ENCODE data around the gene USP49. TPM values are rescaled to one million over a fixed set of nuclear protein-coding genes. Genes with fewer than 3 reads are reported as not detected.

Gene USP49
- polyA plus RNA-seq, 10 donors: 3.4 to 7.8 (median 5.2) TPM

DNA sequence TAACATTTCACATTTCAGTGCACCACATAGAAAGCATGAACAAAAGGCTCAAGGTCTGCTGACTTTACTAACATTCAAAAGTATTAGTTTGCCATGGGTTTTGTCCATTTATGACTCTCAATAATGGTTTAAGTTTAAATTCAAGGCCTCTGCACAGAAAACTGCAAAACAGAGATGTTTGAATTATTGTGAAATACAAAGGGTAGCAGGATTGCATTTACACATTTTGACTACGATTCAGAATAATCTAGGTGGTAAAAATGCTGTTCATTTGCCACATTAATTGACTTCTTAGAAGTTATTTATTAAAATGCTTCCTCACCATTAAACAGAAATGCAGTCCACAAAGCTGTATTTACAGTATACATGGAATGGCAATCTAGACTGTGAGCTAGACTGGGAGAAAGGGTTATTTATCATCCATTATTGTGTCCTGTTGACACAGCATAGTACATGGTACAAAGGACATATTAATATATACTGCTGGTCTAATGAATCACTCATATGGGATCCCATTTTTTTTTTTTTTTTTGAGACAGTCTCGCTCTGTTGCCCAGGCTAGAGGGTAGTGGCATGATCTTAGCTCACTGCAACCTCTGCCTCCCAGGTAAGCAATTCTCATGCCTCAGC is 18.0 kb downstream of the USP49 start:
- DNase-seq: no peak

DNA sequence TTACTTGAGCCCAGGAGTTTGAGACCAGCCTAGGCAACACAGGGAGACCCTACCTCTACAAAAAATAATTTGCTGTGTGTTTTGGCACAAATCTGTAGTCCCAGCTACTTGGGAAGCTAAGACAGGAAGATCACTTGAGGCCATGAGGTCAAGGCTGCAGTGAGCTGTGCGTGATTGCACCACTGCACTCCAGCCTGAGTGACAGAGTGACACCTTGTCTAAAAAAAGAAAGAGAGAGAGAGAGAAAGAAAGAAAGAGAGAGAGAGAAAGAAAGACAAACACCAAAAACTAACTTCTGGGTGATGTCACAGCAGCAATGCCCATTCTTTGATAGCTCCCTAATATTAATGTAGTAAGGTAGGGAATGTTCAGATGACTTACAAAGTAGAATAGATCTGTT is 20.4 kb downstream of the USP49 start:
- no peak for DNase-seq

DNA sequence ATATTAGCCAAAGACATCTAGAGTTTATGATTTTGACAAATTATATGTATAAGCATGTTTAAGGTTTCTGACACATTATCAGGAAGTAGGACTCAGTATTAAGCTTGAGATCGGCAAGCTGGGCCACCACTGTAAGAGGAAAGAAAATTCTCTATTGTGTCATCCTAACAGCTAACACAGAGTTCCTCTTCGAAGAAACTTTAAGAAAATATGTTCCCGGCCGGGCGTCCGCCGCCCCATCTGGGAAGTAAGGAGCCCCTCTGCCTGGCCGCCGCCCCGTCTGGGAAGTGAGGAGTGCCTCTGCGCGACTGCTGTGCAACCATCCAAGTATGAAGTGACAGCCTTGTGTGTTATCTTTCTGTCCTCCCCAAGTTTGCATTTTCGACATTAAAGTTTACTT is 23.0 kb downstream of the USP49 start:
- DNase-seq: no peak

GRCh38 chr6:41871691-41872090 is 23.5 kb downstream of the USP49 start:
- DNase-seq: no peak

DNA sequence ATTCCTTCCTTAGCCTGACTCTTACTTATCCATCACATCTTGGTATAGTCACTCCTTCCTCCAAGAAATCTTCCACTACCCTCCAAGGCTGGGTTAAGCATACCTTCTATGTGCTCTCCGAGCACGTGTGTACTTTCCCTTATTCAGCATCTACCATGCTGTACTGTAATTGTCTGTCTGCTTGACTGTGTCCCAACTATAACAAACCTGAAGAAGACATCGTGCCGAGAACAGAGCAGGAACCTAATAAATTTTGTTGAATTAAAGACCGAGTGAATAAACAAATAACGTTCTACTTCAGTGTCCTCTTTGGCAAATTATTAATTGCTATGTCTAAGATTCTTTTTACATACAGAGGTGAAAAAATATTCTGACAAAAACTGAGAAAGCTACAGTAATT is 35.8 kb downstream of the USP49 start:
- DNase-seq: no peak

GRCh38 chr6:41858703-41859102 is 36.5 kb downstream of the USP49 start:
- DNase-seq: no peak

GRCh38 chr6:41850861-41851260 is 44.3 kb downstream of the USP49 start:
- DNase-seq: no peak

- DNase-seq: peak; percentile 61 to 85 (median 85)
Observed at GRCh38 chr6:41846666-41847237, 48.4 kb downstream of the USP49 start.

- DNase-seq: no peak
Observed at GRCh38 chr6:41843178-41843577, 52.0 kb downstream of the USP49 start.

DNA sequence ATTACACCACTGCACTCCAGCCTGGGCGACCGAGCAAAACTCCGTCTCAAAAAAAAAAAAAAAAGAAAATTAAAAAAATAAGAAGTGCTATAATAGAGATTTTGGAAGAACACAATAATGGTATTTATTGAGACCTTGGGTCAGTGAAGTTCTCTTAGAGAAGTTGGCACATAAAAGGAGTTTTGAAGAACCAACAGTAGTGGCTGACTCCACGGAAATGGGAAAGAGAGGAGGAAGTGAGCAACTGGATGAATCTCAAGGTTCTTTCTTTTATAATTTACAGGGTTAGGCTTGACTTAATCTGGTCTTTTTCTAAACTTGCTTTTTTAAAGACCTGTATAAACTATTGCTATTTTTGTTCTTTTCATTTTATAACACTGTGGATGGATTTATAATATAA is 54.8 kb downstream of the USP49 start:
- no peak for DNase-seq

DNA sequence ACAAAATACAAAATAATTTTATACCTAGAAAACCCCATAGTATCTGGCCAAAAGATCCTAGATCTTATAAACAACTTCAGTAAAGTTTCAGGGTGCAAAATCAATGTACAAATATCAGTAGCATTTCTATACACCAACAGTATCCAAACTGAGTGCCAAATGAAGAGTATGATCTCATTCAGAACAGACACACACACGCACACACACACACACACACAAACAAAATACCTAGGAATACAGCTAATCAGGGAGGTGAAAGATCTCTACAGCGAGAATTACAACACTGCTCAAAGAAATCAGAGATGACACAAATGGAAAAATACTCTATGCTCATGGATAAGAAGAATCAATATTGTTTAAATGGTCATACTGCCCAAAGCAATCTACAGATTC is 58.5 kb downstream of the USP49 start:
- DNase-seq: no peak

DNA sequence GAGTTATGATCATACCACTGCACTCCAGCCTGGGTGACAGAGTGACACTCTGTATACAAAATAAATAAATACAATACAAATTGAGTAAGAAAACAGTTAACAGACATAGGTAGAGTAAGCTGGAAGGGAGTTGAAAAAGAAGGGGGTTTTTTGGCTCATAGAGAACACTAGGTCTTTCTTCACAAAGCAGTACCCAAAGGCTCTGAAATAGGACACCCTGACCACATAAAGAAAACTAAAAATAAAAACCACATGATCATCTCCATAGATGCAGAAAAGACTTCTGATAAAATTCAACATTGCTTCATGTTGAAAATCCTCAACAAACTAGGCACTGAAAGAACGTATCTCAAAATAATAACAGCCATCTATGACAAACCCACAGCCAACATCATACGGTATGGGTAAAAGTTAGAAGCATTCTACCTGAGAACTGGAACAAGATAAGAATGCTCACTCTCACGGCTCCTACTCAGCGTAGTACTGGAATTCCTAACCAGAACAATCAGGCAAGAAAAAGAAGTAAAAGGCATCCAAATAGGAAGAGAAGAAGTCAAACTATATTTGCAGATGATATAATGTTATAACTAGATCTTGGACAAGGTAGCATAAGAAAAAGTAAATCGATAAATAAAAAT is 59.0 kb downstream of the USP49 start:
- no peak for DNase-seq

- DNase-seq: no peak
Observed at GRCh38 chr6:41832263-41832662, 62.9 kb downstream of the USP49 start.

- no peak for DNase-seq
Observed at GRCh38 chr6:41826343-41827022, 68.7 kb downstream of the USP49 start.

DNA sequence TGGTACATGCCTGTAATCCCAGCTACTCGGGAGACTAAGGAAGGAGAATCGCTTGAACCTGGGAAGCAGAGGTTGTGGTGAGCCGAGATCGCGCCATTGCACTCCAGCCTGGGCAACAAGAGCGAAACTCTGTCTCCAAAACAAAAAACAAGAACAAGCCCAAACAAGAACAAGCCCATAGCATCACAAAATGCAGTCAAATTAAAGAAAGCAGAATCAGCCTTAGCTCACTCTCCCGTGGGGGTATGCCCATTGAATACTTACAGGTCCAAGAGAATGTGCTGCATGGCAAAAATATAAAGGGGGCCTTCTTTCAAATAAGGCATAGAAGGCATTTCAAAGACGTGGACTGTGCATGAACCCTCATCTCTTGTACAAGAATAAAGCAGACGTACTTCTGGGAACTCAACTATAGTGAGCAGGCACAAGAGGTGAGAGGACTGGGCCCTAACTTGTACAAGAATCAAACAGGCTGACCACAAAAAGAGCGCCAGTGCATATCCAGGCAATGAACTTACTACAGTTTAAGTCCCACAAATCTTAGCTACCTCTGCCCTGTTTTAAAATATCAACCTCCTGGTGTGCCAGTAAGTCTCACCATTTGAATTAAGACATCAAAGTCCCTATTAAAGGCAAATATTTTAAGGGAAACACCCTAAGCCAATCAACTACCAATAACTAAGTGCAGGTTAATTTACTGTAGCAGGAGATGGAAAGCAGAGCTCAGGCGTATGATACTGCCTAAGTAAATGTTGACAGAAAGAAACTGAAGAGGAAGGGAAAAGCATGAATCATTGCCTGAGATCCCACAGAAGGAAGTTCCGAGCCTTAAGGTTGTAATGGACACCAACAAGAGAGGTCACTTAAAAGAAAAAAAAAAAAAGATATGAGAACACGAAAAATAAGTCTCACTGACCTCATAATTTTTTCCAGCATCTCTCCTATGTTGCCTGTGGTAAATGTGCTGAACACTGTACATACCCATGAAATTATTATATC is 70.3 kb downstream of the USP49 start:
- DNase-seq: no peak

DNA sequence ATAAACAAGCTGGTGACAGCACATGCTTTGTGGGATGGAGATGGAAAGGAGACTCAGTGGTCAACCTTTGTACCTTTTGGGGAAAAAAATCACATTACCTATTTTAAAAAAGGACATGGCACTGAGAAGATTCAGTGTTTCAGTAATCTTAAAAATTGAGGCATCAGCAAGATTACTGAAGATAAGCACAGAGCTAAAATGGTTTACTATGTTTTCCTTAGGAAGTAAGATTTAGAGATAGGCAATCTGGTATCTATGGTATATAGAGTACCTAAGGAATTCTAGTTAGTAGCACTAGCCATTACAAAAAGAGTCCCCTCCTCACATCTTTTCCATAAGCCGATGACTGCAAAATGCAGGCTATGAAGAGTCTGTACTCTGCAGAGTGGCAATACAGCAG is 72.0 kb downstream of the USP49 start:
- DNase-seq: no peak

GRCh38 chr6:41822021-41822420 is 73.2 kb downstream of the USP49 start:
- no peak for DNase-seq

DNA sequence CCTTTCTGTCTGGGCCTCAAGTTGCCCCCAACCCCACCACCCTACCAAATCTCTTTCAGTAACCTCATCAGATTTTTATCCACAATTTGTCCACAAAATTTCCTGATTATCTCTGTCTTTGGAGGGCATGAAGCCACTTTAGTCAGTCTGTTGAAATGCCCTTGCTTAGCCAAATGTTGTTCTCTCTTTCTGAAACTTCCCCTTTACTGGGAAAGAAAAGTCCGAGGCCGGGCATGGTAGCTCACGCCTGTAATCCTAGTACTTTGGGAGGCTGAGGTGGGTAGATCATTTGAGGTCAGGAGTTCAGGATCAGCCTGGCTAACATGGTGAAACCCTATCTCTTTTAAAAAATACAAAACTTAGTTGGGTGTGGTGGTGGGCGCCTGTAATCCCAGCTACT is 73.9 kb downstream of the USP49 start:
- DNase-seq: no peak

GRCh38 chr6:41818271-41819054 is 76.7 kb downstream of the USP49 start:
- DNase-seq: no peak

DNA sequence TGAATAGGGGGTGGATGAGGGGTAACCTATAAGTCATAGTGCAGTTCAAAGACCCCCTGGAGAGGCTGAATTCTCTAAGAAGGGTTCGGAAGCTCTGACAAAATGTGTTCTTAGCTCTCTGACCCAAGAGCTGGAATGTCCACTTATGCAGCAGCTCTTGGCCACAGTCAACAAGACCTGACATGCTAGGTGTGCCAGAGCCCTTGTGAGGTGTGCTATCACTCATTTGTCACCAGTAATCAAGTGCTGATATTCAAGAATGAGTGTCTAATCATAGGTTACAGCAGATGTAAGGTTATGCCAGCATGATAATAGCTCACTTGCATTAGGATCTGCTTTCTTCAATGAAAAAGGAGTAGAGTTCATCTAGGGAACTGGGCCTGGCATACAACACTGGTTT is 79.6 kb downstream of the USP49 start:
- DNase-seq: no peak

GRCh38 chr6:41814629-41815028 is 80.5 kb downstream of the USP49 start:
- DNase-seq: no peak
